ENCODE results near the gene LAMTOR3. TPM values are rescaled to one million over a fixed set of nuclear protein-coding genes. Genes with fewer than 3 reads are reported as not detected.

LAMTOR3 gene
- total and polyA plus RNA-seq, 10 of the 15 experiments (the other 5 are each of a cell fraction or from before 2014, with no cell fraction given), result 30.1 to 120 (median 65.5) TPM

GRCh38 chr4:99918656-99919055 is 24.4 kb upstream of the LAMTOR3 start (continued):
- TF ChIP-seq SPI1 (IDR thresholded peaks at IDR 0.05; ENCODE audit: borderline replicate concordance, insufficient read depth, low read depth, low read length), result no peak
- no peak for TF ChIP-seq HDAC6 (IDR thresholded peaks at IDR 0.05; ENCODE audit: unreplicated experiment)
- TF ChIP-seq CEBPB (IDR thresholded peaks at IDR 0.05; ENCODE audit: borderline replicate concordance in 1 of 2, low read depth in 2 of 2, low read length in 2 of 2), result no peak
- no peak for TF ChIP-seq GABPA (IDR thresholded peaks at IDR 0.05; ENCODE audit: low read depth)
- TF ChIP-seq SREBF1 (IDR thresholded peaks at IDR 0.05; ENCODE audit: low read length), result no peak
- TF ChIP-seq ZNF24 (IDR thresholded peaks at IDR 0.05), result no peak
- TF ChIP-seq CTCF (IDR thresholded peaks at IDR 0.05 in 2 of 3, conservative IDR thresholded peaks at IDR 0.05 in 1 of 3; ENCODE audit: control insufficient read depth in 2 of 3, extremely low read depth in 1 of 3, insufficient read depth in 1 of 3, low read depth in 3 of 3, low read length in 3 of 3), result no peak
- TF ChIP-seq IKZF1 (conservative IDR thresholded peaks at IDR 0.05), result no peak
- TF ChIP-seq SMAD5 (IDR thresholded peaks at IDR 0.05; ENCODE audit: low read depth), result no peak
- TF ChIP-seq TARDBP (IDR thresholded peaks at IDR 0.05; ENCODE audit: borderline replicate concordance), result no peak
- TF ChIP-seq NR2C2 (IDR thresholded peaks at IDR 0.05; ENCODE audit: borderline replicate concordance, control insufficient read depth, insufficient read length, low read depth), result no peak

DNA sequence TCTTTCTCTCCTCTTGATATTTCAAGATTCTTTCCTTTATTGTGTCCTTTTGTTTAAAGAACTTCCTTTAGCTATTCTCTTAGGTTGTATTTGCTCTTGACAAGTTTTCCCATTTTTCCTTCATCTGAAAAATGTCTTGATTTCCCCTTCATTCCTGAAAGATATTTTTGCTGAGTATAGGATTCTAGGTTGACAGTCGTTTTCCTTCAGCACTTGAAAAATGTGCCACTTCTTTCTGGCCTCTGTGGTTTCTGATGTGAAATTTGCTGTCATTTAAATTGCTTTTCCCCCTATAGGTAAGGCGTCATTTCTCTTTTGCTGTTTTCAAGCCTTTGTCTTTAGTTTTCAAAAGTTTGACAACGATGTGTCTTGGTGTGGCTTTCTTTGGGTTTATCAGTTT is 23.3 kb upstream of the LAMTOR3 start:
- SMC1A ChIA-PET (ENCODE audit: uncharacterized antibody, unreplicated experiment), result interaction anchor here (0.6 to 2.7 kb wide), 6 partner anchors 12 to 102 kb away, joined by 3 to 8 read pairs (median 3); partner anchors contain the start of gene LAMTOR3
- intact Hi-C loops (cut with micrococcal nuclease; ENCODE audit: unreplicated experiment), result no loop called here
- FAIRE-seq (no peak), DNase-seq (ENCODE audit: low read depth, low spot score) (no peak), ATAC-seq (no peak)
- Histone ChIP-seq H3K4me3 (no peak overlapping the region), H3K4me2 (ENCODE audit: control insufficient read depth, insufficient read depth) (no peak overlapping the region), H2AFZ (ENCODE audit: control insufficient read depth, low read depth, low read length) (no peak overlapping the region), H3K27me3 (replicated peaks in 1 of 2; ENCODE audit: control insufficient read depth in 2 of 2, insufficient read depth in 2 of 2, low read length in 1 of 2) (no peaks in the 10 kb centered on the region), H3K79me2 (ENCODE audit: control insufficient read depth, insufficient read depth, low read length) (no peaks in the 10 kb centered on the region; the same call in 1 of the 2 replicates), H3K27ac (ENCODE audit: control insufficient read depth, insufficient read depth) (no peak overlapping the region), H3K36me3 (ENCODE audit: control insufficient read depth in 2 of 2, insufficient read depth in 2 of 2, low read length in 1 of 2) (peaks cover 4 to 8% of the 10 kb centered on the region in 2 experiments; a peak in 2 of 4 replicates), H3K4me1 (ENCODE audit: control insufficient read depth, insufficient read depth, low read length) (no peaks in the 10 kb centered on the region), H4K20me1 (ENCODE audit: control insufficient read depth, insufficient read depth) (no peaks in the 10 kb centered on the region), H3K9me3 (replicated peaks; ENCODE audit: control insufficient read depth, insufficient read depth, low read length) (peaks cover 2% of the 10 kb centered on the region; the same call in 2 of the 3 replicates), H3K9ac (ENCODE audit: control insufficient read depth, insufficient read depth, low read length) (no peak overlapping the region)
- RAD21 ChIA-PET (ENCODE audit: unreplicated experiment), result no interaction called here
- 94% methylated on average over 3 of the region's 3 CpGs for WGBS (ENCODE audit: insufficient coverage, insufficient replicate concordance, low lambda C conversion rate, missing lambda C conversion rate)
- TF ChIP-seq CBX5 (IDR thresholded peaks at IDR 0.05; ENCODE audit: low read depth) (peak; percentile 65; the same call in 1 of the 2 replicates), RCOR1 (conservative IDR thresholded peaks at IDR 0.05; ENCODE audit: low read depth, low read length) (no peak)
- POLR2A ChIA-PET, result no interaction called here
- BruUV-seq (replicated peaks), result TSS peak; percentile 23
- in situ Hi-C loops (cut with MboI), result no loop called here
- CTCF ChIA-PET, result interaction anchor here (0.9 kb wide), 1 partner anchor 106 kb away, joined by 3 read pairs; no protein-coding TSS in a partner anchor

Data from GM12878 (cell line).